C4-2B (cell line): ENCODE results near the gene ISG20L2.

Experiments used
- ZFX ChIP-seq: fragments of 450-650 bp; IDR thresholded peaks from 2 replicates; pipeline ENCODE4 v1.6.1; 2017
- TF ChIP-seq, protein P1 (sequence below): fragments of 450-650 bp; conservative IDR thresholded peaks from 2 replicates; pipeline ENCODE4 v1.5.1; 2017; ENCODE audit warnings: mild to moderate bottlenecking

DNA sequence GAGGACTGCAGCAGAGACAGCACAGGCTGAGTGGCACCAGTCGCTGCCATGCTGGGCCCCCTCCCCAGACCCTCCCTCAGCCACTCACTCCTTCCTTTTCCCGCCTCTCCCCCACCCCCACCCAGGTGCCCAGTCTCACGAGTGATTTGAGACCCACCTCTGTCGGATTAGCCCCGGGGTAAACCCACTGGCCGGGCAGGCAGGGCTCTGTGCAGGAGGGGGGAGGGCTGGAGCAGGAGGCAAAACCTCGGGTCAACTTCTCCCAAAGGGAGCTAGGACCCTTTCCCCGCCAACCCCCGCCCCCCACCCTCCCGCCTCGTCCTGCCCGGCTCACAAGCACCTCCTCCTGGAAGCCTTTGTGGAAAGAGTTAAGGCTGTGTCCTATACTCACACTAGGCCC, 15.8 kb upstream of the ISG20L2 start:
- TF ChIP-seq, protein P1, sequence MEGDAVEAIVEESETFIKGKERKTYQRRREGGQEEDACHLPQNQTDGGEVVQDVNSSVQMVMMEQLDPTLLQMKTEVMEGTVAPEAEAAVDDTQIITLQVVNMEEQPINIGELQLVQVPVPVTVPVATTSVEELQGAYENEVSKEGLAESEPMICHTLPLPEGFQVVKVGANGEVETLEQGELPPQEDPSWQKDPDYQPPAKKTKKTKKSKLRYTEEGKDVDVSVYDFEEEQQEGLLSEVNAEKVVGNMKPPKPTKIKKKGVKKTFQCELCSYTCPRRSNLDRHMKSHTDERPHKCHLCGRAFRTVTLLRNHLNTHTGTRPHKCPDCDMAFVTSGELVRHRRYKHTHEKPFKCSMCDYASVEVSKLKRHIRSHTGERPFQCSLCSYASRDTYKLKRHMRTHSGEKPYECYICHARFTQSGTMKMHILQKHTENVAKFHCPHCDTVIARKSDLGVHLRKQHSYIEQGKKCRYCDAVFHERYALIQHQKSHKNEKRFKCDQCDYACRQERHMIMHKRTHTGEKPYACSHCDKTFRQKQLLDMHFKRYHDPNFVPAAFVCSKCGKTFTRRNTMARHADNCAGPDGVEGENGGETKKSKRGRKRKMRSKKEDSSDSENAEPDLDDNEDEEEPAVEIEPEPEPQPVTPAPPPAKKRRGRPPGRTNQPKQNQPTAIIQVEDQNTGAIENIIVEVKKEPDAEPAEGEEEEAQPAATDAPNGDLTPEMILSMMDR: no peak
- TF ChIP-seq ZFX: no peak
